ENCODE data around the gene GAPVD1. TPM values are rescaled to one million over a fixed set of nuclear protein-coding genes. Genes with fewer than 3 reads are reported as not detected.

Gene GAPVD1
- total and polyA plus RNA-seq, 2 of the 8 experiments (the other 6 are each of a cell fraction or from before 2014, with no cell fraction given) = 5.5 to 40.5 TPM

DNA sequence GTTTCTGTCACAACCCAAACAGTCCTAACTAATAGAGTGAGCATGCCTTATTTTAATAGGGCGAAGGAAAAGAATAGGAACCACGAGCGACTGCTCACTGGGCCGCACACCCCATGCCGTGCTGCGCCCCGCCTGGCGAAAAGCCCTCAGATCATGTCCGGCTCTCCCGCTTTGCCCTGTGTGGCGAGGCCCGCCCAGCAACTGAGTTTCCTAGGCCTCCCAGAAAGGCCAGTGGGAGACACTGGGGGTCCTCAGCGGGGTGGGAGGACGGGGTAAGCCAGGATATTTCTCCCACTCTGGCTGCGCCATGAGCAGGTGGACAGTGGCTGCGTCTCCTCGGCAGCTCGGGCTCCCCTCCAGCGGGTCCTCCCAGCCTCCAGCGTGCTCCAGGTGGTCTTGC is 138.0 kb downstream of the GAPVD1 start:
- FAIRE-seq = no peak
- Histone ChIP-seq H2BK5ac (ENCODE audit: low read depth, low read length) (no peak overlapping the region), H3K36me3 (ENCODE audit: control insufficient read depth in 2 of 4, insufficient read depth in 4 of 4, low read length in 3 of 4) (no peaks in the 10 kb centered on the region), H3K4ac (replicated peaks; ENCODE audit: insufficient read length, low read depth, low read length) (no peak overlapping the region), H2BK120ac (replicated peaks; ENCODE audit: low read depth, low read length) (no peak overlapping the region), H4K8ac (ENCODE audit: extremely low read depth, insufficient read depth, low read length) (no peak overlapping the region), H3K18ac (ENCODE audit: extremely low read depth, low read length) (no peak overlapping the region), H3K79me1 (ENCODE audit: low read depth, low read length) (no peaks in the 10 kb centered on the region), H4K20me1 (replicated peaks in 1 of 2; ENCODE audit: control insufficient read depth in 1 of 2, insufficient read depth in 2 of 2, low read length in 2 of 2) (no peaks in the 10 kb centered on the region), H2BK20ac (ENCODE audit: low read length) (no peak overlapping the region), H3K56ac (replicated peaks; ENCODE audit: insufficient read length, low read depth, low read length) (no peak overlapping the region), H3K23ac (ENCODE audit: insufficient read length) (no peak overlapping the region), H3K27ac (ENCODE audit: low read depth, low read length) (no peak overlapping the region), H2BK12ac (ENCODE audit: low read depth, low read length) (no peak overlapping the region), H3K27me3 (replicated peaks in 1 of 4; ENCODE audit: control insufficient read depth in 3 of 4, extremely low read depth in 1 of 4, insufficient read depth in 3 of 4, low read length in 3 of 4) (no peaks in the 10 kb centered on the region), H4K91ac (replicated peaks; ENCODE audit: insufficient read length, low read length) (no peak overlapping the region), H3K9me3 (ENCODE audit: insufficient read depth in 2 of 2, low read depth in 1 of 2, low read length in 1 of 2) (no peaks in the 10 kb centered on the region), H4K5ac (ENCODE audit: insufficient read length, low read depth, low read length) (no peak overlapping the region), H3K4me1 (replicated peaks in 1 of 4; ENCODE audit: control insufficient read depth in 3 of 4, insufficient read depth in 4 of 4, low read length in 3 of 4) (no peaks in the 10 kb centered on the region; a peak in 1 of 7 replicates), H3K4me2 (ENCODE audit: insufficient read depth in 1 of 2, low read depth in 2 of 2, low read length in 2 of 2) (no peak overlapping the region), H3K79me2 (ENCODE audit: control insufficient read depth in 1 of 2, insufficient read depth in 2 of 2, low read length in 2 of 2) (no peaks in the 10 kb centered on the region), H3K14ac (ENCODE audit: insufficient read length) (no peak overlapping the region), H3K4me3 (ENCODE audit: extremely low read depth in 1 of 4, insufficient read depth in 2 of 4, low read depth in 3 of 4, low read length in 4 of 4) (no peak overlapping the region), H2BK15ac (ENCODE audit: low read length) (no peak overlapping the region), H3K9ac (replicated peaks in 1 of 4; ENCODE audit: extremely low read depth in 1 of 4, low read depth in 3 of 4, low read length in 3 of 4) (no peak overlapping the region), H2AFZ (ENCODE audit: low read length) (no peak overlapping the region), H2AK5ac (ENCODE audit: low read depth, low read length) (no peak overlapping the region), H3K23me2 (ENCODE audit: low read depth, low read length) (no peaks in the 10 kb centered on the region)
- DNase-seq (ENCODE audit: low read depth in 1 of 2, low spot score in 2 of 2) = no peak
- CTCF ChIA-PET (ENCODE audit: partially characterized antibody) = interaction anchor here (1.2 to 1.5 kb wide), 3 partner anchors 8 to 28 kb away, joined by 3 to 9 read pairs (median 4); no protein-coding TSS in a partner anchor
- 97% methylated on average over 17 of the region's 20 CpGs; no CpG with 5 or more reads in 1 of the 2 experiments for WGBS, 2 experiments (ENCODE audit: extremely low coverage in 1 of 2, insufficient coverage in 1 of 2, insufficient read length in 1 of 2, insufficient replicate concordance in 2 of 2, low coverage in 1 of 2, low lambda C conversion rate in 2 of 2, missing lambda C conversion rate in 1 of 2)
- POLR2A ChIA-PET (ENCODE audit: partially characterized antibody) = interaction anchor here (0.7 kb wide), 1 partner anchor 14 kb away, joined by 3 read pairs; no protein-coding TSS in a partner anchor
- TF ChIP-seq CREB1 (IDR thresholded peaks at IDR 0.05) = no peak
- no peak for TF ChIP-seq CTBP2 (IDR thresholded peaks at IDR 0.05; ENCODE audit: borderline replicate concordance, insufficient read depth, insufficient read length, low read length)
- TF ChIP-seq BACH1 (IDR thresholded peaks at IDR 0.05; ENCODE audit: low read length) = no peak
- no peak for TF ChIP-seq TBP (IDR thresholded peaks at IDR 0.05; ENCODE audit: low read depth, low read length)
- no peak for TF ChIP-seq CTCF (IDR thresholded peaks at IDR 0.05; ENCODE audit: control extremely low read depth in 1 of 3, insufficient read depth in 1 of 3, low read depth in 1 of 3, low read length in 3 of 3)
- no peak for TF ChIP-seq ASH2L (IDR thresholded peaks at IDR 0.05; ENCODE audit: low read length)
- no peak for TF ChIP-seq RBBP5 (IDR thresholded peaks at IDR 0.05; ENCODE audit: borderline replicate concordance, low read depth, low read length)
- no peak for TF ChIP-seq NRF1 (IDR thresholded peaks at IDR 0.05; ENCODE audit: low read depth, low read length)
- no peak for TF ChIP-seq RFX5 (IDR thresholded peaks at IDR 0.05; ENCODE audit: borderline replicate concordance, low read depth, low read length)
- no peak for TF ChIP-seq CEBPB (IDR thresholded peaks at IDR 0.05; ENCODE audit: low read depth, low read length)
- no peak for TF ChIP-seq CHD2 (IDR thresholded peaks at IDR 0.05; ENCODE audit: low read length)
